CD14-positive monocyte (primary cell): Measurements from ENCODE around the gene ARIH2. TPM values are rescaled to one million over a fixed set of nuclear protein-coding genes. Genes with fewer than 3 reads are reported as not detected.
A peak's percentile ranks its signal among the peaks of the same experiment; 100 is the strongest.

Source experiments
- DNase-seq, 3 donors: peaks; one replicate each; pipeline ENCODE4 v3.0.0-alpha.2; 2011 to 2022
- H2AFZ ChIP-seq: 2 replicates; pipeline ENCODE4 v1.6.0; 2012; ENCODE audit warnings: mild to moderate bottlenecking, low read depth, low read length, inconsistent platforms; ENCODE audit not compliant: insufficient read depth, poor library complexity, severe bottlenecking
- H3K27ac ChIP-seq, 2 donors: 1 replicate in 1 of 2; 2 replicates in 1 of 2; pipeline ENCODE4 v1.5.1; 2012 to 2013; ENCODE audit warnings: low read length in 2 of 2, control low read depth in 1 of 2, inconsistent platforms in 1 of 2, low read depth in 1 of 2, mild to moderate bottlenecking in 1 of 2
- H3K27me3 ChIP-seq, 2 donors: one replicate each; pipeline versions ENCODE4 v1.6.0 to v1.6.1; 2011 to 2013; ENCODE audit warnings: low read length in 2 of 2; ENCODE audit not compliant: control insufficient read depth in 2 of 2, insufficient read depth in 2 of 2
- H3K36me3 ChIP-seq, 2 donors: replicated peaks in 1 of 2; 1 replicate in 1 of 2; 2 replicates in 1 of 2; pipeline versions ENCODE4 v1.5.1 to v1.6.1; 2012 to 2013; ENCODE audit warnings: low read length in 2 of 2, control low read depth in 1 of 2, inconsistent platforms in 1 of 2, mild to moderate bottlenecking in 1 of 2; ENCODE audit not compliant: insufficient read depth in 2 of 2, control insufficient read depth in 1 of 2
- H3K4me1 ChIP-seq, 2 donors: 1 replicate in 1 of 2; 2 replicates in 1 of 2; pipeline versions ENCODE4 v1.5.1 to v1.6.1; 2012 to 2013; ENCODE audit warnings: low read length in 2 of 2, control low read depth in 1 of 2, inconsistent platforms in 1 of 2, mild to moderate bottlenecking in 1 of 2, moderate library complexity in 1 of 2; ENCODE audit not compliant: insufficient read depth in 2 of 2, control insufficient read depth in 1 of 2
- H3K4me2 ChIP-seq: replicated peaks from 2 replicates; pipeline ENCODE3; 2012; ENCODE audit warnings: low read length, moderate library complexity, mild to moderate bottlenecking; ENCODE audit not compliant: poor library complexity, severe bottlenecking; ENCODE audit errors: extremely low read depth
- H3K4me3 ChIP-seq, 3 experiments: fragments of 200-600 bp in 1 of 3; sonication (generic) in 1 of 3; replicated peaks in 1 of 3; 1 replicate in 2 of 3; 2 replicates in 1 of 3; pipeline ENCODE4 v1.5.1; 2011 to 2013; ENCODE audit warnings: low read length in 3 of 3, mild to moderate bottlenecking in 3 of 3, control low read depth in 2 of 3, low read depth in 2 of 3, inconsistent platforms in 1 of 3, moderate library complexity in 1 of 3
- H3K79me2 ChIP-seq: 2 replicates; pipeline ENCODE4 v1.6.0; 2012; ENCODE audit warnings: mild to moderate bottlenecking, control low read depth, inconsistent platforms, low read length, moderate library complexity; ENCODE audit not compliant: insufficient read depth
- H3K9ac ChIP-seq: 2 replicates; pipeline ENCODE4 v1.6.0; 2017; ENCODE audit warnings: low read length, mild to moderate bottlenecking; ENCODE audit not compliant: insufficient read depth, poor library complexity, severe bottlenecking
- H3K9me3 ChIP-seq, 2 donors: replicated peaks in 1 of 2; 1 replicate in 1 of 2; 2 replicates in 1 of 2; pipeline versions ENCODE4 v1.5.1 to v1.6.1; 2012 to 2013; ENCODE audit warnings: low read length in 2 of 2, control low read depth in 1 of 2; ENCODE audit not compliant: control insufficient read depth in 1 of 2, insufficient read depth in 1 of 2
- H4K20me1 ChIP-seq: 2 replicates; pipeline ENCODE4 v1.6.0; 2012; ENCODE audit warnings: mild to moderate bottlenecking, low read length, control low read depth, moderate library complexity; ENCODE audit not compliant: insufficient read depth
- H3K27ac Mint-ChIP-seq, 7 donors: one replicate each; pipeline ENCODE4 v1.8.0; 2020; ENCODE audit warnings: mild to moderate bottlenecking in 7 of 7, mixed read lengths in 7 of 7, moderate library complexity in 6 of 7, inconsistent platforms in 2 of 7
- H3K27me3 Mint-ChIP-seq, 3 donors: one replicate each; pipeline ENCODE4 v1.8.0; 2021 to 2022; ENCODE audit warnings: low read depth in 3 of 3, mild to moderate bottlenecking in 3 of 3, mixed read lengths in 3 of 3, moderate library complexity in 3 of 3, inconsistent platforms in 1 of 3
- H3K36me3 Mint-ChIP-seq, 2 donors: one replicate each; pipeline ENCODE4 v1.8.0; 2020; ENCODE audit warnings: mixed read lengths in 2 of 2, inconsistent platforms in 1 of 2, mild to moderate bottlenecking in 1 of 2
- H3K4me1 Mint-ChIP-seq: one replicate; pipeline ENCODE4 v1.8.0; 2020; ENCODE audit warnings: mild to moderate bottlenecking, mixed read lengths
- H3K4me3 Mint-ChIP-seq, 2 donors: one replicate each; pipeline ENCODE4 v1.8.0; 2020; ENCODE audit warnings: mild to moderate bottlenecking in 2 of 2, mixed read lengths in 2 of 2, moderate library complexity in 1 of 2
- H3K9me3 Mint-ChIP-seq, 7 donors: one replicate each; pipeline ENCODE4 v1.8.0; 2020 to 2022; ENCODE audit warnings: mixed read lengths in 7 of 7, mild to moderate bottlenecking in 6 of 7, moderate library complexity in 6 of 7, inconsistent platforms in 2 of 7
- WGBS: methylation state at CpG from one replicate; pipeline ENCODE4 v1.1.5; 2013; ENCODE audit warnings: missing lambda C conversion rate; ENCODE audit not compliant: insufficient coverage; 5-methylcytosine and 5-hydroxymethylcytosine counted together
- intact Hi-C, 2 donors: fragments of 100-400 bp; cut with micrococcal nuclease; formaldehyde crosslinking; loops; one replicate each; pipeline versions ENCODE4 v1.15.0 to v1.15.1; 2023
- polyA plus RNA-seq, 3 donors: library from polyadenylated mRNA; depleted of rRNA in 1 of 3; unstranded in 2 of 3; stranded (reverse) in 1 of 3; fragments of 300-500 nt in 2 of 3; fragments of >200 nt in 1 of 3; fragmentation: Illumina TruSeq in 2 of 3; gene quantifications; 1 replicate in 2 of 3; 2 replicates in 1 of 3; pipeline ENCODE4 v1.2.3, GENCODE V29; 2012 to 2021
- TF ChIP-seq, protein P1 (sequence below): fragments of 200-600 bp; IDR thresholded peaks from one replicate; pipeline ENCODE4 v1.8.0; 2022; ENCODE audit warnings: antibody characterized with exemption, mild to moderate bottlenecking

ARIH2 gene
- polyA plus RNA-seq, 3 donors, result 68.2 to 94.8 (median 72.2) TPM

DNA sequence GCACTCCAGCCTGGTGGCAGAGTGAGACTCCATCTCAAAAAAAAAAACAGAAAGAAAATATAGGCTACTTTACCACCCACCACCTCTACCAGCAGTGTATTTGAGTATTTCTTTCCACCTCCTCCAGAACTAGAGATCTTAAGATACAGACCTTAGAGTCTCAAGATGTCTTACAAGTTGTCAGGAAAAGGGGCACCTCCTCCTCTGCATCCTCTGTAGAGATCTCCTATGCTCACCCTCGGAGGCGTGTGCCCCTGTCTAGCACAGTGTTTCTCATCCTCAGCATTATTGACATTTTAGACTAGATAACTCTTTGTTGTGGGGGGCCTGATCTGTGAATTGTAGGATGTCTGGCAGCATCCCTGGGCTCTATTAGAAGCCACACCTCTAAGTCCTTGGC, 43.7 kb downstream of the ARIH2 start:
- Histone ChIP-seq H3K27me3 (no peaks in the 10 kb centered on the region), H3K4me2 (no peak overlapping the region), H3K79me2 (no peaks in the 10 kb centered on the region), H2AFZ (no peak overlapping the region), H3K9ac (no peak overlapping the region), H3K4me3 (no peak overlapping the region), H4K20me1 (peaks cover 5% of the 10 kb centered on the region), H3K4me1 (no peaks in the 10 kb centered on the region), H3K27ac (no peak overlapping the region), H3K9me3 (no peaks in the 10 kb centered on the region), H3K36me3 (peaks cover 50 to 69% of the 10 kb centered on the region in 2 donors)
- Mint-ChIP-seq H3K4me1 (no peaks in the 10 kb centered on the region), H3K36me3 (peaks cover 51 to 73% of the 10 kb centered on the region in 2 donors), H3K27ac (peak overlapping the region in 3 of 7 donors; percentile 46 to 78 (median 62)), H3K9me3 (no peaks in the 10 kb centered on the region), H3K27me3 (no peaks in the 10 kb centered on the region), H3K4me3 (no peak overlapping the region)
- intact Hi-C loops, result no loop called here
- no peak for DNase-seq
- WGBS, result no CpG with 5 or more reads among the region's 2 CpGs
- TF ChIP-seq, protein P1, sequence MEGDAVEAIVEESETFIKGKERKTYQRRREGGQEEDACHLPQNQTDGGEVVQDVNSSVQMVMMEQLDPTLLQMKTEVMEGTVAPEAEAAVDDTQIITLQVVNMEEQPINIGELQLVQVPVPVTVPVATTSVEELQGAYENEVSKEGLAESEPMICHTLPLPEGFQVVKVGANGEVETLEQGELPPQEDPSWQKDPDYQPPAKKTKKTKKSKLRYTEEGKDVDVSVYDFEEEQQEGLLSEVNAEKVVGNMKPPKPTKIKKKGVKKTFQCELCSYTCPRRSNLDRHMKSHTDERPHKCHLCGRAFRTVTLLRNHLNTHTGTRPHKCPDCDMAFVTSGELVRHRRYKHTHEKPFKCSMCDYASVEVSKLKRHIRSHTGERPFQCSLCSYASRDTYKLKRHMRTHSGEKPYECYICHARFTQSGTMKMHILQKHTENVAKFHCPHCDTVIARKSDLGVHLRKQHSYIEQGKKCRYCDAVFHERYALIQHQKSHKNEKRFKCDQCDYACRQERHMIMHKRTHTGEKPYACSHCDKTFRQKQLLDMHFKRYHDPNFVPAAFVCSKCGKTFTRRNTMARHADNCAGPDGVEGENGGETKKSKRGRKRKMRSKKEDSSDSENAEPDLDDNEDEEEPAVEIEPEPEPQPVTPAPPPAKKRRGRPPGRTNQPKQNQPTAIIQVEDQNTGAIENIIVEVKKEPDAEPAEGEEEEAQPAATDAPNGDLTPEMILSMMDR, result no peak

DNA sequence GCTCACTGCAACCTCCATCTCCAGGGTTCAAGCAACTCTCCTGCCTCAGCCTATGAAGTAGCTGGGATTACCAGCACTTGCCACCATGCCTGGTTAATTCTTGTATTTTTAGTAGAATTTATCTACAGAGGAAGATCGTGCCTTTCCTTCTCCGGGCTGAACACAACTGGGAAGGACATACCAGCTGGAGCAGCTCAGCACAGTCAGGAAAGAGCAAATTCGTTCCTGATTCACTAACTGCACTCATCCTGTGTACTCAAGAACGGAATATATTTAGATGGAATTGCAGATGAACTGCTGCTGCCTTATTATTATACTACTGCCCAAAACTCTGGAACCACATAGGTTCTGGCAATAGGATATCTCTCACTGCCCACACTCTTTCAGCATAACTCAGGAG, 44.3 kb downstream of the ARIH2 start:
- Histone ChIP-seq H2AFZ (no peak overlapping the region), H3K4me1 (no peaks in the 10 kb centered on the region), H3K9me3 (no peaks in the 10 kb centered on the region), H3K79me2 (no peaks in the 10 kb centered on the region), H3K4me3 (no peak overlapping the region), H3K27me3 (no peaks in the 10 kb centered on the region), H3K9ac (no peak overlapping the region), H4K20me1 (peaks cover 5% of the 10 kb centered on the region), H3K27ac (no peak overlapping the region), H3K4me2 (no peak overlapping the region), H3K36me3 (peaks cover 50 to 69% of the 10 kb centered on the region in 2 donors)
- intact Hi-C loops, result no loop called here
- H3K36me3 Mint-ChIP-seq, result peaks cover 51 to 71% of the 10 kb centered on the region in 2 donors
- H3K27ac Mint-ChIP-seq, result no peak overlapping the region
- H3K27me3 Mint-ChIP-seq, result no peaks in the 10 kb centered on the region
- WGBS, result 100% methylated on average over 1 of the region's 4 CpGs
- no peaks in the 10 kb centered on the region for H3K9me3 Mint-ChIP-seq
- H3K4me1 Mint-ChIP-seq, result no peaks in the 10 kb centered on the region
- DNase-seq, result no peak
- TF ChIP-seq, protein P1, result no peak
- H3K4me3 Mint-ChIP-seq, result no peak overlapping the region
